GM18870 (cell line): ENCODE data around the gene RNF225.
"Not testable (repeated sequence)": the region's sequence is repeated elsewhere in the genome, so short reads cannot be mapped to it uniquely, and the experiment has no call there.

ENCODE experiments used
- ATAC-seq: cut with Tn5 transposase; IDR thresholded peaks from one replicate; pipeline ENCODE4 v1.9.1; 2021; ENCODE audit warnings: moderate library complexity; ENCODE audit not compliant: unreplicated experiment

Gene RNF225

GRCh38 chr19:58386576-58387337 lies 8.7 kb upstream of the RNF225 start, which contains the start of gene RPS5:
Gene RPS5 (plus strand): TSS chr19:58387269. CDS start chr19:58388138, 869 bp downstream.
- peak; percentile 82 for ATAC-seq

DNA sequence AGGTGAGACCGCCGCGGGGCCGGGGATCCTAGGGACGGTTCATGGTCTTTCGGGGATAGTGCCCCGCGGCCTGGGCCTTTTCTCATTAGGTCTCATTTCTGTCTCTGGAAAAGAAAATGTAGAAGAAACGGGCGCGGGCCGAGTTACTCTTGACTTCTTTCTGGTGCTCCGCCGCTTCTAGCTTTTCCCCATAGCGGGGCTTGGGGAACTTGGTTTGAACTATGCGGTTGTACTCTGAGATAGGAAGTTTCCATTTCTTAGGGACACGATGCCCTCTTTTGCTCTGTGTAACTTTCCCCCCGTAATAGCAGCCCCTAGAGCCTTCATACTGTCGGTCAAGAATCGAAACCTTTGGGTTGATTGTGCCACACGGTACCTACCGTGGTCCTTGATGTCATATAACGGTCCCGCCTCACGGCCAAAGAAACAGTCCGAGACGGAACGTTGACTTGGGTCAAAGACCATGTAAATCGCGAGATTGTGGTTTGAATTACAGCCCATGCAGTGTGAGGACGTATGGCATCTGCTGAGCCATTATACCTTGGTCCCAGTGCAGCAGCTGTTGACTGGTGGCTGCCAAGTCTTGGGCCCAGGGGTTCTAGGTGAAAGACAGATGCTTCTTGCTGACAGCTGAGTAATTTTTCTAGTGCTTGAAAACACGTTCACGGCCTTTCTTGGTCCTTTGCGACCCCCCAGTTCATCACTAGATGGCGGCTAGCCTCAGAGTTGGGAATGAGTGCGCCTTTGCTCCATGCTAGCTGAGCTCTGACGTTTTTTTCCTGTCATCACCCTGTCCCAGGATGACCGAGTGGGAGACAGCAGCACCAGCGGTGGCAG lies 7.9 kb upstream of the RNF225 start:
- ATAC-seq, result no peak

DNA sequence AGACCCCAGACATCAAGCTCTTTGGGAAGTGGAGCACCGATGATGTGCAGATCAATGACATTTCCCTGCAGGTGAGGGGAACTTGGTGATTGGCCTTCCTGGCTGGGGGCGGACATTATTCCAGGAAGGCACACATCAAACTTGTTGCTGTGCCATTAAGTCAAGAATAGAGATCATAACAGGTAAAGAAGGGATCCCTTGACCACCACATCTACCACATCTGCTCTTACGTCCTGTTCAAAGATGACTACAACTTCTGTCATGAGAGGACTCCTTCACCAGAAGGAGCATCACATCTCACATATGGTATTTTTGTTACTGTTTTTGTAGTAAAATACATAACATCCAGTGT lies 7.3 kb upstream of the RNF225 start:
- no peak for ATAC-seq

DNA sequence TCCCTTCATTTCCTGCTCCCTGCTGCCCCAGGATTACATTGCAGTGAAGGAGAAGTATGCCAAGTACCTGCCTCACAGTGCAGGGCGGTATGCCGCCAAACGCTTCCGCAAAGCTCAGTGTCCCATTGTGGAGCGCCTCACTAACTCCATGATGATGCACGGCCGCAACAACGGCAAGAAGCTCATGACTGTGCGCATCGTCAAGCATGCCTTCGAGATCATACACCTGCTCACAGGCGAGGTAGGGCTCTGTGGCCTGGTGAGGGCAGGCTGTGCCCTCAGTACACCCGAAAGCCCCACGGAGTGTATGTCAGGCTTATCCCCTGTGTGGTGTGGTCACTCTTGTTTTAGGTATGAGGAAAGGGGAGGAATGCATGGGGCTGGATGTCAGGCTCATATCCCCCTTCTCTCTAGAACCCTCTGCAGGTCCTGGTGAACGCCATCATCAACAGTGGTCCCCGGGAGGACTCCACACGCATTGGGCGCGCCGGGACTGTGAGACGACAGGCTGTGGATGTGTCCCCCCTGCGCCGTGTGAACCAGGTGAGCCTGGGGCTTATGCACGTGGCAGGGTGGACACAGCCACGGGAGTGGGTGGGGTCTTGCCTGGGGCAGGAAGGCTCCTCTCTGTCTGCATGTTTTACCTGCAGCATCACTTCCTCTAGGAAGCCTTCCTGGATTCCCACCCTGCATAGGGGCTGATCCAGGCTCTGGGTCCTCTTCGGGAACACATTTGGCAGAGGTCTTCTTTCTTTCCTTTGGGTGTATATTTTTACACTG lies 2.3 kb upstream of the RNF225 start:
- no peak for ATAC-seq

DNA sequence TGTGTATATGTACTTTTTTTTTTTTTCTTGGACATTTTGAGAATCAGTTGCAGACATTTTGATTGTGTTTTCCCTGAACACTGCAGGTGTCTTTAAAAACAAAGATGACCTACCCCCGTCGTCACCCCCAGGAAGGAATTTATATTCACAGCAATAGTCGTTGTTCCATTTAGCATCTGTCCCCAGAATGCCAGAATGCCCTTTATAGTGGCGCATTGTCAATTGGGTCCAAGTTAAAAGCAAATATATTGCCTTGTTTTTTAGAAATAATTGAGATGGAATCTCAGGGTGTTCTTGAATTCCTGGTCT lies 1.8 kb upstream of the RNF225 start:
- ATAC-seq, result no peak

GRCh38 chr19:58394821-58395219 lies 636 bp upstream of the RNF225 start:
- ATAC-seq, result no peak

- ATAC-seq, result no peak
Measured at GRCh38 chr19:58395979-58396627, 647 bp downstream of the RNF225 start.

GRCh38 chr19:58396691-58397532 lies 1.5 kb downstream of the RNF225 start:
- ATAC-seq, result no peak

DNA sequence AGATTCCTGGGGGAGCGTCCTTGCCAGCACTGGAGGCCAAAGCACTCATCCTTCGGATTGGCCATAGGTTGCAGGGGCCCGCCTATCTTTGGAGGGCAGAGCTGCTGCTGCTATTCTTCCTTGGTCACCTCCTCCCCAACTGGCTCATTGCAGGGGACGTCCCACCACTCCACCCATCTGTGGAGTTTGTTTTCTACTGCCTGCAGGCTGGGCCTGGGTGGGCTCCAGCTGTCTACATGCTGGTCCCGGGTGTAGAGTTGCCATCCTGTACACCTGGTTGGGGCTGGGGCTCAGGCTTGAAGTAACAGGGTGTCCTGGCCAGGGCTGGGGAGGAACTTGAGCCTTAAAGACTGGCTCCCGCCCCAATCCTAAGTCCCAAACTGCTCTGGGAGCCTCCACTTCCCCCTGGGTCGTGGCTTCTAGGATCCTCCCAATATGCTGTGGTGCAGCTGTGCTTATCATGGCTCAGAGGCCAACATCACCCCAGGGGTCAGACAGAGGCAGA lies 2.1 kb downstream of the RNF225 start:
- ATAC-seq, result no peak

DNA sequence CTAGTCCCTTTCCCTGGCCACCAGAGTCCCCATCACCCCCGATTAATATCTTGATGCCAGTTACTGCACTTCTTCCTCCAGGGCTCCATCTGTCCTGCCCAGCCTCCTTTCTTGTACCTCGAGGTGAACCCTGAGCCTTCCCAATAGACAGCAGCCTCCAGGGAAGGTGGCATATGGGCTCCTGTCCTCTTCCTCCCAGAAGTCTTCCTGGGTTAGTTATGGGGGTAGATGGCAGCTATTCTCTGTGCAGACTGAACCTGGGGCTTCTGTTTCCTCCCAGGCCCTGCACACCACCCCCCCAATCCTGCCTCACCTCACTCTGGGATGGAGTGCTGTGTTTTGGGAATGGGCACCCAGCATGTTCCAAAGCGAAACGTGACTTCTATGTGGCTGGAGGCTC lies 2.6 kb downstream of the RNF225 start:
- no peak for ATAC-seq

GRCh38 chr19:58398545-58398944 lies 3.1 kb downstream of the RNF225 start:
- ATAC-seq, result no peak

DNA sequence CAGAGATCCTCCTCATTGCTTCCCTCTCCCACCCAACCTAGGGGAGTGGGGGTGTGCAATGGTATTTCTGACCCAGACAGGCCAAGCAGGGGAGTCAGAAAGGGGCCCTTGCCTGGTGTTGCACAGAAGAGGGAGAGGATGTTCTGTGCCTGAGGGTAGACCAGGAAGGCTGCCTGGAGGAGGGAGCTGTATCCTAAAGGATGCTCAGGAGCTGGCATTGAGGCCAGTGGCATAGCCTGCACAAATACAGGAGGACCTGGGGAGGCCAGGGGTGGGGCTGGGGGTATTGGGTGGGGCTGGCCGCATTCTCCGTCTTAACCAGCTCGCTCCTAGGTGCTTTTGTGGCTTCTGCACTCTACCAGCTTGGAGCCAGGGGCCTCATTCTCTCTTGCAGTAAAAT lies 4.4 kb downstream of the RNF225 start:
- ATAC-seq, result no peak

- no peak for ATAC-seq
Measured at GRCh38 chr19:58400316-58400915, 5.0 kb downstream of the RNF225 start.

GRCh38 chr19:58400916-58401839 lies 5.7 kb downstream of the RNF225 start:
- peak; percentile 93 for ATAC-seq

DNA sequence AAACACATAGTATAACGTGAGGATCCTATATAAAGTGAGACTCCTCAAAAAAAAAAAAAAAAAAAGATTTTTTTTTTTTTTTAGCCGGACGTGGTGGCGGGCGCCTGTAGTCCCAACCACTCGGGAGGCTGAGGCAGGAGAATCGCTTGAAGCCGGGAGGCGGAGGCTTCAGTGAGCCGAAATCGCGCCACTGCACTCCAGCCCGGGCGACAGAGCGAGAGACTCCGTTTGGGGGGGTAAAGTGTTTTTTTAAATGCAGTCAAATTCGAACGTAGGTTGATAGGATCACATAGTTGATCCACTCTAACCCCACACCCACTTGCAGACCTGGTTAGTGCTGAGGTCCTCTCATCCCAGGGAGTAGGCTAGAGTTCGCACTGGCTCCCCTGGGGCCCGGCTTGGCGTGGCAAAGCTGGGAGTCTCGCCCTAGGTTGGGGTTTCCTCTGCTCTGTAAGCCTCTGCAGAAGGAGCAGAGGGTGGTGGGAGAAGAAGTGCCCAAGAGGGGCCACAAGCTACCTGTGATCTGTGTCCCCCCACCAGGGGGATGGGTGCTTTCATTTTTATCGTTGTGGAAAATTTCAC lies 6.5 kb downstream of the RNF225 start:
- ATAC-seq, result no peak

DNA sequence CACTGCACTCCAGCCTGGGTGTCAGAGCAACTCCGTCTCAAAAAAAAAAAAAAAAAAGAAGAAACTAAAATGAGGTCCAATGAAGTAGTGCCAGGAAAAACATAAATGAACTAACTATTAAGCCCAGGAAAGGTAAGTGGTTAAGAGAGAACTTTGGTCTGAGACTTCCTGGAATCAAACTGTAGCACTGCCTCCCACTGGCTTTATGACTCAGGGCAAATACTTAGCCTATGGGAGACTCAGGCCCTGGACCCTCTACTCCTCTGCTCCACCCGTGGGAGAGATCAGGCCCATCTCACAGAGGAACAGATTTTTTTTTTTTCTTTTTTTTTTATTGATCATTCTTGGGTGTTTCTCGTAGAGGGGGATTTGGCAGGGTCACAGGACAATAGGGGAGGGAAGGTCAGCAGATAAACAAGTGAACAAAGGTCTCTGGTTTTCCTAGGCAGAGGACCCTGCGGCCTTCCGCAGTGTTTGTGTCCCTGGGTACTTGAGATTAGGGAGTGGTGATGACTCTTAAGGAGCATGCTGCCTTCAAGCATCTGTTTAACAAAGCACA lies 8.5 kb downstream of the RNF225 start:
- ATAC-seq, result not testable (repeated sequence)

GRCh38 chr19:58406818-58407657 lies 11.6 kb downstream of the RNF225 start:
- no peak for ATAC-seq
